GM18870 (cell line): ENCODE data around the gene TRRAP.
"Not testable (repeated sequence)": the region's sequence is repeated elsewhere in the genome, so short reads cannot be mapped to it uniquely, and the experiment has no call there.

Experiments
- ATAC-seq: cut with Tn5 transposase; IDR thresholded peaks from one replicate; pipeline ENCODE4 v1.9.1; 2021; ENCODE audit warnings: moderate library complexity; ENCODE audit not compliant: unreplicated experiment

Gene TRRAP

GRCh38 chr7:99040104-99040958 lies 162.0 kb downstream of the TRRAP start:
- no peak for ATAC-seq

GRCh38 chr7:99041526-99041925 lies 163.2 kb downstream of the TRRAP start:
- no peak for ATAC-seq

- ATAC-seq, result no peak
These were observed 164.6 kb downstream of the TRRAP start for GRCh38 chr7:99042957-99043356.

GRCh38 chr7:99044858-99045257 lies 166.5 kb downstream of the TRRAP start:
- ATAC-seq, result not testable (repeated sequence)

- not testable (repeated sequence) for ATAC-seq
These were observed 167.9 kb downstream of the TRRAP start for GRCh38 chr7:99046262-99046661.

- no peak for ATAC-seq
These were observed 168.4 kb downstream of the TRRAP start for GRCh38 chr7:99046722-99047121.

- ATAC-seq, result no peak
These were observed 169.3 kb downstream of the TRRAP start for GRCh38 chr7:99047526-99048077.

- no peak for ATAC-seq
These were observed 172.6 kb downstream of the TRRAP start for GRCh38 chr7:99050971-99051370.

- ATAC-seq, result no peak
These were observed 176.4 kb downstream of the TRRAP start for GRCh38 chr7:99054781-99055180.

GRCh38 chr7:99061001-99061776 lies 182.9 kb downstream of the TRRAP start:
- ATAC-seq, result no peak
